Cardiac fibroblast (primary cell): ENCODE results near the gene DNAH14.

Source experiments
- DNase-seq, 2 donors: peaks; one replicate each; pipeline versions ENCODE4 v3.0.0 to v3.0.0-alpha.2; 2010; ENCODE audit warnings: low read depth in 2 of 2
- H3K4me3 ChIP-seq, 2 donors: replicated peaks in 1 of 2; 1 replicate in 1 of 2; 2 replicates in 1 of 2; pipeline ENCODE4 v1.5.1; 2011; ENCODE audit warnings: low read depth in 2 of 2, low read length in 2 of 2, mild to moderate bottlenecking in 2 of 2, moderate library complexity in 1 of 2
- TF ChIP-seq, protein P1 (sequence below): IDR thresholded peaks from one replicate; pipeline ENCODE4 v1.5.1; 2011; ENCODE audit warnings: low read depth, mild to moderate bottlenecking, low read length, inconsistent platforms

The DNAH14 gene

DNA sequence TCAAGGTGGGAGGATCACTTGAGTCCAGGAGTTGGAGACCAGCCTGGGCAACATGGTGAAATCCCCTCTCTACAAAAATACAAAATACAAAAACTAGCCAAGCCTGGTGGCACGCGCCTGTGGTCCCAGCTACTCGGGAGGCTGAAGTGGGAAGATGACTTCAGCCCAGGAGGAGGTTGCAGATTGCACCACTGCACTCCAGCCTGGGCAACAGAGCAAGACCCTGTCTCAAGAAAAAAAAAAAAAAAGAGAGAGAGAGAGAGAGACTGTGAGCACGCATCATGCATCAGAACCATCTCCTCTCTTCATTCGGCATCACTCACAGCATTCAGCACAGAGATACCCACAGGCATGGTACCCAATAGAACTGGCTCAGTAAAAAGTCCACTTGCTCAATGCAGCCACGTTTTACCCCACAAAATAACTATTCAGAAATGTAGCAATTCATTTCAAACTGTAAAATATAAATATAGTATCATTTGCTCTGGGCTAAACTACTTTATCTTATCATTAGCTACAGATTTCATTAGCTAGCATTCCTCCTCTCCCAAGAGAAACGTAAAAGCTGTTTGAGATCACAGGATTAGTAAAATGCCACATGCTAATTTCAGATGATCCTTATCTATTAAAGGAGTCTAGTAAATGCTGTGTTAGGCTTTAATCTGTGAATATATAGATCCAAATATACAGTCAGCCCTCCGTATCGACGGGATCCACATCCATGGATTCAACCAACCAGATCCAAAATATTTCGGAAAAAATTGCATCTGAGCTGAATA lies 486.7 kb downstream of the DNAH14 start:
- no peak overlapping the region for H3K4me3 ChIP-seq
- TF ChIP-seq, protein P1, sequence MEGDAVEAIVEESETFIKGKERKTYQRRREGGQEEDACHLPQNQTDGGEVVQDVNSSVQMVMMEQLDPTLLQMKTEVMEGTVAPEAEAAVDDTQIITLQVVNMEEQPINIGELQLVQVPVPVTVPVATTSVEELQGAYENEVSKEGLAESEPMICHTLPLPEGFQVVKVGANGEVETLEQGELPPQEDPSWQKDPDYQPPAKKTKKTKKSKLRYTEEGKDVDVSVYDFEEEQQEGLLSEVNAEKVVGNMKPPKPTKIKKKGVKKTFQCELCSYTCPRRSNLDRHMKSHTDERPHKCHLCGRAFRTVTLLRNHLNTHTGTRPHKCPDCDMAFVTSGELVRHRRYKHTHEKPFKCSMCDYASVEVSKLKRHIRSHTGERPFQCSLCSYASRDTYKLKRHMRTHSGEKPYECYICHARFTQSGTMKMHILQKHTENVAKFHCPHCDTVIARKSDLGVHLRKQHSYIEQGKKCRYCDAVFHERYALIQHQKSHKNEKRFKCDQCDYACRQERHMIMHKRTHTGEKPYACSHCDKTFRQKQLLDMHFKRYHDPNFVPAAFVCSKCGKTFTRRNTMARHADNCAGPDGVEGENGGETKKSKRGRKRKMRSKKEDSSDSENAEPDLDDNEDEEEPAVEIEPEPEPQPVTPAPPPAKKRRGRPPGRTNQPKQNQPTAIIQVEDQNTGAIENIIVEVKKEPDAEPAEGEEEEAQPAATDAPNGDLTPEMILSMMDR = no peak
- DNase-seq = no peak

DNA sequence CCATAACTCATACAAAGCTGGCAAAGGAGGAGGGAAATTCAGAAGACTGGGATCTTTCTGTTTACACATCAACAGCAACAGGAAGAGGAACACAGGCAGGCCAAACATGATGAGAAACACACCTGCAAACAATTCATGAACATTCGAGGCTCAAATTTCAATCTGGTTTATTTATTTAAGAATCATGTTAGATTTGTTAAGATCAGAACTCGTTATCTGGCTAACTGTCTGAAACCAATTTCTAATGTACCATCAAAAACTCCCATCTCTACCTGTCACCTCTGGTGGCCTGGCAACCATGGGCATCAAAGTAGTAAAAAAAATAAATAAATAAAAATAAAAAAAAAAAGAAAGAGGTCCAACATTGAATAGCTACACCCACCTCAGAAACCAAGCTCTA lies 488.6 kb downstream of the DNAH14 start:
- TF ChIP-seq, protein P1 = no peak
- no peak overlapping the region for H3K4me3 ChIP-seq
- no peak for DNase-seq

DNA sequence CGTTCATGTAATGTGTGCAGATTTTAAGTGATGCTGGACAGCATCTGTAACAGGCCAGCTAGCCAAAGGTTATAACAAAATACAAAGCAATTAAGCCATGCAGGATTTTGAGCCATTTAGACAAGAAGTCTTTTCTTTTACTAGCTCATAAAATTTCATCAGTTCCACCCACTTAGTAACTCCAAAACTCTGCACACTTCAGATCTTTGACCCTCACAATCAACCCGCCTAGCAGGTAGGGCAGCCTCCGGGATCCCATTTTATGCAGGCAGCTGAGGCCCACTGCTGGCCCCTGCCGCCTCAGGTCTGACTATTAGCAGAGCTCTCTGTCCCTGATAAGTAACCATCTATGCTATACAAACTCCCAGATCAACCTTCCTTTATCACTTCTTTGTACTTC lies 489.1 kb downstream of the DNAH14 start:
- DNase-seq = no peak
- no peak overlapping the region for H3K4me3 ChIP-seq
- TF ChIP-seq, protein P1 = no peak

DNA sequence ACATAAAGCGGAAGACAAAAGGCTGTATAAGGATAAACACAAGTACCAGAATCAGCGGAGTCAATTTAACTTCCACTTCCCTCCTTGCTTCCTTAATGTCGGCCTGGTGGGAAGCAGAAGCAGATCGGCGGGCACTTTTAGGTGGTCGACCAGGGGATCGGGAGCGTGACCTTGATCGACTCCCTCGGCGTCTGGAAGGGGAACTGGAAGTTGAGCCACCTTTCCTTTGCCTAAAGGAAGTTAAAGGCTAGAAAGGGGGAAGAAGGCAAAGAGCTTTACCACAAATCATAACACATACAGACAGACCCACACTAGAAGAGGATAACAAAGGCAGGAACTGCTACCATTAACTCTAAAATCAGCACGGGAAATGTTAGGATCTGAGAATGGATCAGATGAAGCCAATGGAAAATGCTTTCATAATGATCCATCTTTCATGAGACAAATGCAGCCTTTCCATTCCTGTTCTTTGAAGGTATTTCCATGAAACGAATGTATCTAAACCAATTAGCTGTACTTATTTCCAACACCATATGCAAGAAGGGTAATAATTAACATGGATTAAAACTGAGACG lies 492.6 kb downstream of the DNAH14 start:
- no peak overlapping the region for H3K4me3 ChIP-seq
- DNase-seq = no peak
- TF ChIP-seq, protein P1 = no peak

DNA sequence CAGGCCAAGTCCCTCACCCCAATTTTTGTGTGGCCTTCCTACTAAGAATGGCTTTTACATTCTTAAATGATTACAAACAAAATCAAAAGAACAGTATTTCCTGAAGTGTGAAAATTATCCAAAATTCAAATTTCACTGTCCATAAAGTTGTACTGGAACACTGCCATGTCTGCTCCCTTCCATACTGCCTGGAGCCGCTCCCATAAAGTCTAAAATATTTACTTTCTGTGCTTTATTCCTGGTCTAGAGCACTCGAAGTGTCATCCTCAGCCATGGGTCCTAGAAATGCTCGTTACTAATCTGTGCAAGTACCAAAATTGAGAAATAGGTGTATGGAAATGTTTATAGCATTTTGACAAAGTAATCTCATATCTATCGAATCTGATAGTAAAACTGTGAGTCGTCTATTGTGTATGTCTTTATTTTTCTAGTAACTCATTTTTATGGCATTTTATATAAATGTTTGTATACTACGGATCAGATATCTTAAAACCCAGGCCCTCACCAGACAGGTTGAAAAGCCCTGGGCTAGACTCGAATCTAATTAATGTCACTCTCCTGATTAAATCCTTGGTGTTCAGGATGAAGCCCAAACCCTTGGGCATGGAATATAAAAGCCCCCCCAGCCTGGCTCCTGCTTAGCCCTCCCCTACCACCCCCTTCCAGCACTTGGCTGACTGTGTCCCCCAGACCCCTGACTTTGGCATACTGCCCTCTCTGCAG lies 493.5 kb downstream of the DNAH14 start:
- H3K4me3 ChIP-seq = no peak overlapping the region
- TF ChIP-seq, protein P1 = no peak
- DNase-seq = no peak

DNA sequence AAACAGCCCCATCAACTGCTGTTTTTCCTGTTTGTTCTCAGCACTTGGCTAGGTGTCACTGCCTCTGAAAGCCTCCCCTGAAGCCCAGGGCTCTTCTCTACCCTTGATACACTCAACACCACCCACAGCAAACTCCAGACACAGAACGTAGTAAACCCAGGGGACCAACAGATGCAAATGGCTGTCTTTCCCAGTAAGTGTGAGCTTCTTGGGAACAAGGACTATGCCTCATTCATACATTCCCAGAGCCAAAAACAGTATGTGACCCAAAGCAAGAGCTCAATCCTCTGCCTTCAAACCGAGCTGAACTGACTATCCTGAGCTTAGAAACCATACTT lies 494.0 kb downstream of the DNAH14 start:
- peak in 1 of 2 donors; percentile 2 for DNase-seq
- TF ChIP-seq, protein P1 = no peak
- H3K4me3 ChIP-seq = no peak overlapping the region
